HG02623 (cell line): ENCODE results near the gene PRRC2A.

ENCODE experiments used
- ATAC-seq: cut with Tn5 transposase; IDR thresholded peaks from one replicate; pipeline ENCODE4 v1.9.1; 2021; ENCODE audit warnings: moderate library complexity; ENCODE audit not compliant: unreplicated experiment

The PRRC2A gene

GRCh38 chr6:31664790-31665500, 44.4 kb downstream of the PRRC2A start, which contains the start of gene GPANK1:
TSS of gene GPANK1 (minus strand) at chr6:31664997. CDS start at chr6:31664478, 519 bp downstream.
- no peak for ATAC-seq

DNA sequence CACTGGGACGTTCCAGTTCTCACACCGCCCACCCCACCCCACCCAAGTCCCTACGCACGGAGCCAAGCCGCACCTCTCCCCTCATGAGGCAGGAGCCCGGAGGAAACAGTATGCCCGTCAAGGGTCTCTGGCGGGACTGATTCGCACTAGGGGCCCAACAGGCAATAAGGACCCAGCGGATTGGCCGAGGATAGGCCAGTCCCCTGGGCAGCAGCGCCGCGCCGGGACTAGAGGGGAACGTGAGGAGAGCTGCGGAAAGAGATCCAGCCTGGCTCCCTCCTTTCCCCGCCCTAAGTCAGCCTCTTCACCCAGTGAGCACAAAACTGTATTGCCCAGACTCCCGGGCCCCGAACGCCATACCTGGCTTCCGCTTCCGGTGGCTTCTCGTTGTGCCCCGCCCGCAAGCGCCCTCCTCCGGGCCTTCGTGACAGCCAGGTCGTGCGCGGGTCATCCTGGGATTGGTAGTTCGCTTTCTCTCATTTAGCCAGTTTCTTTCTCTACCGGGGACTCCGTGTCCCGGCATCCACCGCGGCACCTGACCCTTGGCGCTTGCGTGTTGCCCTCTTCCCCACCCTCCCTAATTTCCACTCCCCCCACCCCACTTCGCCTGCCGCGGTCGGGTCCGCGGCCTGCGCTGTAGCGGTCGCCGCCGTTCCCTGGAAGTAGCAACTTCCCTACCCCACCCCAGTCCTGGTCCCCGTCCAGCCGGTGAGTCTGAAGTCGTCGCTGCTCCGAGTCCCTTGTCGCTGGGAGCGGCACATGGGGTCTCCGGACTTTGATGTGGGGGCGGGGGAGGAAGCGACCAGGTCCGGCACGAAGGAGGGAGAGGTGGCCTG, 45.2 kb downstream of the PRRC2A start, which contains the start of gene CSNK2B:
Gene CSNK2B (plus strand): TSS at position 580 of the 836 bp plus-strand sequence. CDS start 752 bp downstream, outside the sequence.
- peak; percentile 83 for ATAC-seq

- no peak for ATAC-seq
Observed at GRCh38 chr6:31666337-31666965, 45.9 kb downstream of the PRRC2A start.

GRCh38 chr6:31669676-31670075, 49.2 kb downstream of the PRRC2A start, which contains the start of gene LY6G5B:
TSS of gene LY6G5B (plus strand) at chr6:31669976. CDS start at chr6:31670951, 975 bp downstream.
- ATAC-seq, result no peak

- ATAC-seq, result no peak
Observed at GRCh38 chr6:31676322-31676903, 55.9 kb downstream of the PRRC2A start.

- ATAC-seq, result no peak
Observed at GRCh38 chr6:31676904-31677303, 56.4 kb downstream of the PRRC2A start.

DNA sequence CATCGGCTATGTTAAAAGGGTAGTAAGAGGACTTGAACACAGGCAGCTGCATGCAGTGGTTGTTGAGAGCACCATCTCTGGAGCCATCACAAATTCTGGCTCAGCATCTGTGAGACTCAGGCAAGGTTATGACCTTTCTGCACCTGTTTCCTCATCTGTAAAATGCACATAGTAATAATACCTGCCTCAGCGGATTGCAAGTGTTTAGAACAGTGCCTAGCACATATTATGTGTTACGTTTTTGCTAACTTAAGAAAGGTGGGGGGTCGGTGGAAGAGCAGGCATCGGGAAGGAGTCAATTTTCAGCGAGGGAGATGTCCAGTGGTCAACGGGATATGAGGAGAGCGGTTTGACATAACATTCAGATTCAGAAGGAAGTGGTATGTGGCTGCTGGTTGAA, 57.4 kb downstream of the PRRC2A start:
- no peak for ATAC-seq

DNA sequence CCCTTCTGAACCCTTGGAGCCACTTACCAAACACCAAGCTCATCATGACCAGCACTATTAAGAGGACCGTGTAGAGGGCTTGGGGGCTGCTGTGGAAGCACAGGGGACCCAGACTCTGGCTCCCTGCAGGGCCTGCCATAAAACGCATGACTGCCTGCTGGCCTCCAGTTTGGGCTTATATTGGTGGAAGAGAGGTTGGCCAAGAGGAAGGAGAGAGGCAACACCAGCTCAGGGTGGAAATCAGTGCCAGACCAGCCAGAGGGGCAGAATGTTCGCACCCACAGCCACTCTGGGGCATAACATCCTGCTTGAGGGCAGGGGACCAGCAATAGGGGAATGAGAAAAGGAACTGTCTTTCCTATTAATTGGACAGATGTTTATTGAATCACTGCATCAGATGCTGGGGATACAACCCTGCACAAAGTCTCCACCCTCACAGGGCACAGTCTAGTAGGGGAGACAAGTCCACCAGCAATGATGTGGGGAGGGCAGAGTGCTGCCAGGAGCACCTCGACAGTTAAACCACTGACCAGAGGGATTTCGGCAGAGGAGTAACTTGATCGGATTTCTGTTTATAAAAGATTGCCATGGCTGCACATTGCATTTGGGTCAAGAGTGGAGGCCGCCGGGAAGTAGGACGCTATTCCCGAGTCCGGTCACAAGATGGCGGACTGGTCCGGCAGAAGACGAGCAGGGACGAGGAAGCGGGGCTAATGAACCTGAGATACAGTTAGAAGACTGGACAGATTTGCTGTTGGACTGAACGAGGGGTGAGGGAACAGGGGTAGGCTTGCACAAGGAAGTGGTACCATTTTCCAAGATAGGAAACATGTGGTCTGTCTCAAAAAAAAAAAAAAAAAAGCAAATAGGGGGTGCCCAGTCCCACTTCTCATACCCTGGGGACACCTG, 60.0 kb downstream of the PRRC2A start, which contains the start of gene LY6G5C:
Gene LY6G5C (minus strand): TSS at position 842 of the 909 bp plus-strand sequence. CDS start 694 bp downstream, at position 148.
- ATAC-seq, result no peak

DNA sequence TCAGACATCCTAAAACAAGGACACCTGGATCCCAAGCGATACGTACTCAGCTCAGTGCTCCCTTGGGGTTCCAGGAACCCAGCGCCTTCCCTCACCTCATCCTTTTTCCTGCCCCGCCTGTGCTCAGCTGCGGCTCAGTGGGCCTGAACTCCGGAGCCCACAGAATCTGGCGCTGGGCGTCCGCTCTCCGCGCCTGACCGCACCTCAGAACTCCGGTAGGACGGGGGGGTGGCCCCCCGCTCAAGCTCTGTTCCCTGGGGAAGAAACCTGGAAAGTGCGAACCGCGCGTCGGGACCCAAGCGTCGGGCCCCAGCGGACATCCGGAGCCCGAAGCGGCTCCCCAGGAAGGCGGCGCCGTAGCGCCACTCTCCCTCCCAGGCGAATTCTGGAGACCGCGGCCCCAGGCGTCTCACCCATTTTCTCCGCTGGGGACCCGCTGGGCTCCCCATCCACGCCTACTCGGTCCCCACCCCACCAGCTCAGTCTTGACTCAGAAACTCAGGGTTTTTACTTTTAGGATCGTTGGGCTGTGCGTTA, 60.7 kb downstream of the PRRC2A start:
- ATAC-seq, result no peak

DNA sequence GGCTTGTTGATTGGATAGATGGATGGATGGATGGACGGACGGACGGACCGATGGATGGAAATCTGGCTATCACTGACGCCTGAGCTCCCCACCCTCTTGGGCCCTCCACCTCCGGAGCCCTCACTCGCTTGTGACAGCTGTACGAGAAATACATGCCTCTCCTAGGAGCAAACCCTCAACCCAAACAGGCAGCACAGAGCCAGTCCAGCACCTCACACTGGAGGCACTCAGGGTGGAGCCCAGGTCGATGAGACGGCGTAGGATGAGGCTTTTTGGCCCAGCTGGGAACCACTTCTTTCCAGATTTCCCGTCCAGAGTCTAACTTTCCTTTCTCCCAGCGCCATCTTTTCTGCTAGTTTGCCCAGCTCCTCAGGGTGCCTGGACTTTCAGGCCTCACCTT, 63.1 kb downstream of the PRRC2A start:
- ATAC-seq, result no peak

- no peak for ATAC-seq
Observed at GRCh38 chr6:31686483-31686882, 66.0 kb downstream of the PRRC2A start.

DNA sequence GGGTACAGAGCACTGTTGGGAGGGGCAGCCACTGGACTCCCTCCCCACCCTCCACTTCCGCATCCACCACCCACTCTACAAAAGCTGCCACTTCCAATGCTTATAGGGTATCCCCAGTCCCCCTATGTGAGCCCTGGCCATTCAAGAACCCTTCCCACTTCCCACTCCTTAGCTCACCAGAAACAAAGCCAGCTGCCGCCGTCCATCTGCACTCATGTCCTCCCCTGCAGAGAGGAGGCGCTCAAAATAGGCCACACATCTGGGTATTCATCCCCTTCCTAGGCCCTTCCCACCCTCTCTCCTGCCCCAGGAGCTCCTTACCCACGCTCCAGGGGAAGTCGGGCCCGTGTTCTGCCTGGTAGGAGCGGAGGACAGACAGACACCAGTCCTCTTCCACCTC, 66.8 kb downstream of the PRRC2A start:
- ATAC-seq, result no peak
